ENCODE data around the gene SUSD5.

GRCh38 chr3:33155301-33155700, 63.3 kb downstream of the SUSD5 start:
- no peak for TF ChIP-seq CTCF (IDR thresholded peaks at IDR 0.05; ENCODE audit: insufficient read depth, low read length, poor library complexity, severe bottlenecking)
- no peak for TF ChIP-seq EZH2phosphoT487 (conservative IDR thresholded peaks at IDR 0.05; ENCODE audit: low read length)

Measured in SU-DHL-6 (cell line).